K562 (cell line): ENCODE measurements around the gene ZFHX2. TPM values are rescaled to one million over a fixed set of nuclear protein-coding genes. Genes with fewer than 3 reads are reported as not detected.

Experiments used
- ATAC-seq: fragments of 200-7000 bp; cut with Tn5 transposase; 3 replicates; pipeline ENCODE4 v1.9.1; 2020; ENCODE audit warnings: moderate library complexity
- BruUV-seq: library from RNA; stranded (reverse); fragments of 400-500 nt; replicated peaks from 2 replicates; lab custom pipeline; 2021; lab: Mats Ljungman, UMichigan
- CTCF ChIA-PET: fragments of 300-600 bp; formaldehyde crosslinking; extraction: SDS; loops from one replicate; lab custom pipeline; 2021; ENCODE audit warnings: low intra/inter-chr PET ratio; lab: Yijun Ruan, JAX
- POLR2A ChIA-PET: fragments of 300-600, 350-650 bp; sonication (Branson Sonifier 250); formaldehyde crosslinking; extraction: SDS; loops from one replicate; lab custom pipeline; 2021; ENCODE audit warnings: antibody characterized with exemption, inconsistent platforms; lab: Yijun Ruan, JAX
- DNase-seq, 4 experiments: peaks; one replicate each; pipeline versions ENCODE4 v3.0.0 to v3.0.0-alpha.2; 2011 to 2018; ENCODE audit warnings: low spot score in 3 of 4, mixed read lengths in 3 of 4; ENCODE audit errors: extremely low read depth in 1 of 4
- FAIRE-seq: peaks from 2 replicates; lab custom pipeline; 2011; peaks lifted over from hg19 to GRCh38; lab: Jason Lieb, UNC
- H2AFZ ChIP-seq: 2 replicates; pipeline ENCODE4 v1.6.0; 2011; ENCODE audit warnings: low read depth, low read length, control low read depth, inconsistent platforms
- H3K27ac ChIP-seq: fragments of 200-600 bp; 3 replicates; pipeline ENCODE4 v1.8.0; 2011; ENCODE audit warnings: low read depth, mild to moderate bottlenecking, control low read depth, inconsistent platforms, low read length, moderate library complexity, mixed read lengths; ENCODE audit errors: extremely low read depth
- H3K27me3 ChIP-seq, 2 experiments: fragments of 300-600 bp in 1 of 2; 2 replicates in 1 of 2; 3 replicates in 1 of 2; pipeline versions ENCODE4 v1.6.0 to v1.8.0; 2011; ENCODE audit warnings: inconsistent platforms in 2 of 2, low read length in 2 of 2, mild to moderate bottlenecking in 1 of 2, mixed read lengths in 1 of 2, moderate library complexity in 1 of 2; ENCODE audit not compliant: control insufficient read depth in 2 of 2, insufficient read depth in 2 of 2
- H3K36me3 ChIP-seq: fragments of 300-600 bp; 3 replicates; pipeline ENCODE4 v1.8.0; 2011; ENCODE audit warnings: mild to moderate bottlenecking, low read length, inconsistent platforms; ENCODE audit not compliant: control insufficient read depth, insufficient read depth
- H3K4me1 ChIP-seq, 2 experiments: fragments of 200-600 bp in 1 of 2; replicated peaks in 1 of 2; 2 replicates in 1 of 2; 3 replicates in 1 of 2; pipeline versions ENCODE4 v1.5.1 to v1.8.0; 2011; ENCODE audit warnings: inconsistent platforms in 2 of 2, low read length in 2 of 2, mild to moderate bottlenecking in 1 of 2, mixed read lengths in 1 of 2, moderate library complexity in 1 of 2; ENCODE audit not compliant: control insufficient read depth in 2 of 2, insufficient read depth in 2 of 2
- H3K4me2 ChIP-seq: 2 replicates; pipeline ENCODE4 v1.6.1; 2011; ENCODE audit warnings: low read length, control low read depth, inconsistent platforms, mixed read lengths; ENCODE audit not compliant: insufficient read depth
- H3K4me3 ChIP-seq: fragments of 200-600 bp; sonication (generic), shearing (Covaris generic); 2 replicates; pipeline ENCODE4 v1.5.1; 2016; ENCODE audit warnings: control low read depth, inconsistent platforms
- H3K79me2 ChIP-seq: fragments of 200-600 bp; 3 replicates; pipeline ENCODE4 v1.8.0; 2011; ENCODE audit warnings: low read length, inconsistent platforms; ENCODE audit not compliant: control insufficient read depth, insufficient read depth
- H3K9ac ChIP-seq, 2 experiments: 2 replicates each; pipeline versions ENCODE4 v1.6.0 to v1.6.1; 2011; ENCODE audit warnings: low read depth in 2 of 2, low read length in 2 of 2, control low read depth in 1 of 2, inconsistent platforms in 1 of 2, mild to moderate bottlenecking in 1 of 2, mixed read lengths in 1 of 2; ENCODE audit not compliant: insufficient read depth in 1 of 2
- H3K9me1 ChIP-seq: one replicate; pipeline ENCODE4 v1.6.0; 2011; ENCODE audit warnings: inconsistent platforms, mild to moderate bottlenecking, low read length, moderate library complexity; ENCODE audit not compliant: control insufficient read depth, insufficient read depth
- H3K9me3 ChIP-seq: replicated peaks from 2 replicates; pipeline ENCODE4 v1.5.1; 2011; ENCODE audit warnings: low read depth, low read length, inconsistent platforms; ENCODE audit not compliant: control insufficient read depth, insufficient read depth
- H4K20me1 ChIP-seq: replicated peaks from 2 replicates; pipeline ENCODE4 v1.6.1; 2011; ENCODE audit warnings: low read length, inconsistent platforms, mixed read lengths; ENCODE audit not compliant: control insufficient read depth, insufficient read depth
- FOXA1 ChIP-seq: fragments of 450-650 bp; IDR thresholded peaks from 2 replicates; pipeline ENCODE4 v1.6.1; 2016; ENCODE audit warnings: mild to moderate bottlenecking, borderline replicate concordance
- JUND ChIP-seq, 2 experiments: IDR thresholded peaks; 2 replicates in 1 of 2; 3 replicates in 1 of 2; pipeline ENCODE4 v1.6.1; 2011; ENCODE audit warnings: borderline replicate concordance in 2 of 2, low read depth in 2 of 2, low read length in 2 of 2, improper control_type of control experiment in 1 of 2, missing biosample characterization in 1 of 2, missing genetic modification characterization in 1 of 2, missing genetic modification reagents in 1 of 2
- PCBP1 ChIP-seq: fragments of 200-400 bp; formaldehyde crosslinking; IDR thresholded peaks from 2 replicates; pipeline ENCODE4 v1.6.1; 2018; ENCODE audit warnings: mild to moderate bottlenecking, low read depth, low read length; ENCODE audit not compliant: poor library complexity, severe bottlenecking
- TEAD4 ChIP-seq, 2 experiments: sonication (generic) in 1 of 2; formaldehyde crosslinking in 1 of 2; IDR thresholded peaks; 2 replicates each; pipeline versions ENCODE4 v1.6.1 to v1.8.0; 2012 to 2022; ENCODE audit warnings: borderline replicate concordance in 1 of 2, inconsistent platforms in 1 of 2, low read length in 1 of 2, mild to moderate bottlenecking in 1 of 2, missing genetic modification reagents in 1 of 2
- WGBS: fragments of 100-300 bp; shearing (Covaris generic); methylation state at CpG from one replicate; pipeline ENCODE4 v1.1.6; 2016; ENCODE audit warnings: low coverage, mixed read lengths; ENCODE audit not compliant: insufficient coverage; ENCODE audit errors: missing lambda C conversion rate; 5-methylcytosine and 5-hydroxymethylcytosine counted together
- in situ Hi-C: fragments of 300-500 bp; cut with MboI; formaldehyde crosslinking; loops from 4 replicates; pipeline ENCODE4 v1.15.0; 2018; ENCODE audit warnings: inconsistent platforms, mixed read lengths
- intact Hi-C: fragments of 100-400 bp; cut with micrococcal nuclease; formaldehyde crosslinking; loops from 2 replicates; pipeline ENCODE4 v1.14.2; 2022
- polyA plus RNA-seq, 8 experiments: library from polyadenylated mRNA; depleted of rRNA in 4 of 8; stranded (reverse) in 5 of 8; unstranded in 3 of 8; fragments of >200 nt; fragmentation: Nextera tagmentation in 2 of 8; fragmentation: Illumina TruSeq in 1 of 8; extraction: Ambion mirVana in 2 of 8; extraction: Trizol in 1 of 8; gene quantifications; 2 replicates each; pipeline versions ENCODE4 v1.2.1 to v1.2.3, GENCODE V29; 2011 to 2014; ENCODE audit warnings: inconsistent platforms in 1 of 8, missing spikeins in 1 of 8
- total RNA-seq, 7 experiments: library from RNA; depleted of rRNA in 6 of 7; stranded (reverse); fragments of >200 nt in 6 of 7; fragmentation: Illumina TruSeq in 2 of 7; extraction: Trizol in 2 of 7; gene quantifications; 2 replicates each; pipeline versions ENCODE4 v1.2.1 to v1.2.3, GENCODE V29; 2011 to 2021; ENCODE audit warnings: low replicate concordance in 1 of 7

ZFHX2 gene
- total and polyA plus RNA-seq, 9 of the 15 experiments (the other 6 are each of a cell fraction or from before 2014, with no cell fraction given): 0.06 to 0.11 (median 0.11) TPM; not detected in 4

DNA sequence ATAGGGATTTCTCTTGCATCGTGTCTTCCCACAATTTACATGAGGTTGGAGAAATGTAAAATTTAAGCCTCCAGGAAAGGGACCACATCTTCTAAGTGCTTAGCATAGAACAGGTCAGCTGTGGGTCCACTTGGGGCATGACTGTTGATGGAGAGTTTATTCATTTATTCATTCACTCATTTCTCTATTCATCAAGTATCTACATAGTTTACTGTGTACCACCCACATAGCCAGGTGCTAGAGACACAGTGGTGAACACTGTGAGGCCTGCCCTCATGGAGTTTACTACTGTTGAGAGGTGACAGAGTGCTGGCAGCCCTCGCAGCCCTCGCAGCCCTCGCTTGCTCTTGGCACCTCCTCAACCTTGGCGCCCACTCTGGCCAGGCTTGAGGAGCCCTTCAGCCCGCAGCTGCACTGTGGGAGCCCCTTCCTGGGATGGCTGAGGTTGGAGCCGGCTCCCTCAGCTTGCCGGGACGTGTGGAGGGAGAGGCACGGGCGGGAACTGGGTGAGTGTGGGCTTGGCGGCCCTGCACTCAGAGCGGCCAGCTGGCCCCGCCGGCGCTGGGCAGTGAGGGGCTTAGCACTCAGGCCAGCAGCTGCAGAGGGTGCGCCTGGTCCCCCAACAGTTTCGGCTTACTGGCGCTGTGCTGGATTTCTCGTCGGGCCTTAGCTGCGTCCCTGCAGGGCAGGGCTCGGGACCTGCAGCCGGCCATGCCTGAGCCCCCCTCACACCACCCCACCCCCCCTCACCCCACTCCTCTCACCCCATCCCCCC, 28.8 kb upstream of the ZFHX2 start:
- Histone ChIP-seq H2AFZ (no peak overlapping the region), H3K9me3 (no peaks in the 10 kb centered on the region), H3K79me2 (no peaks in the 10 kb centered on the region), H3K27ac (no peak overlapping the region), H3K4me1 (peaks cover 0 to 7% of the 10 kb centered on the region in 2 experiments; a peak in 3 of 5 replicates), H3K9ac (no peak overlapping the region), H3K4me2 (no peak overlapping the region), H3K9me1 (no peaks in the 10 kb centered on the region), H3K4me3 (no peak overlapping the region), H4K20me1 (no peaks in the 10 kb centered on the region), H3K27me3 (no peaks in the 10 kb centered on the region), H3K36me3 (no peaks in the 10 kb centered on the region)
- 27% methylated on average over 9 of the region's 24 CpGs for WGBS
- in situ Hi-C loops (no loop called here), intact Hi-C loops (loop anchor here (10.0 kb wide), 1 partner anchor 134 kb away; no protein-coding TSS in a partner anchor)
- no TSS peak for BruUV-seq
- DNase-seq (no peak), ATAC-seq (no peak), FAIRE-seq (no peak)
- CTCF ChIA-PET: no interaction called here
- POLR2A ChIA-PET: interaction anchor here (0.7 kb wide), 1 partner anchor 511 kb away, joined by 3 read pairs; no protein-coding TSS in a partner anchor
- TF ChIP-seq FOXA1 (no peak), JUND (IDR thresholded peaks at IDR 0.05; ENCODE audit: borderline replicate concordance, low read depth, low read length) (no peak), JUND (tag; IDR thresholded peaks at IDR 0.05; ENCODE audit: borderline replicate concordance, low read depth, low read length) (no peak), TEAD4 (IDR thresholded peaks at IDR 0.05; ENCODE audit: low read length) (no peak), TEAD4 (CRISPR knock-in tag; IDR thresholded peaks at IDR 0.05; ENCODE audit: borderline replicate concordance) (no peak), PCBP1 (peak; percentile 44)
